Brain microvascular endothelial cell (primary cell): ENCODE measurements around the gene ARSJ.
"Not testable (repeated sequence)": the region's sequence is repeated elsewhere in the genome, so short reads cannot be mapped to it uniquely, and the experiment has no call there.

Experiments
- DNase-seq: peaks from one replicate; pipeline ENCODE4 v3.0.0-alpha.2; 2020
- H3K27ac ChIP-seq: fragments of 250-450 bp; sonication (Bioruptor Pico); 2 replicates; pipeline ENCODE4 v1.5.1; 2020; ENCODE audit warnings: mild to moderate bottlenecking, moderate library complexity
- H3K27me3 ChIP-seq: fragments of 250-450 bp; sonication (Bioruptor Pico); replicated peaks from 2 replicates; pipeline ENCODE4 v1.5.1; 2020; ENCODE audit warnings: mild to moderate bottlenecking
- H3K36me3 ChIP-seq: fragments of 250-450 bp; sonication (Bioruptor Pico); replicated peaks from 2 replicates; pipeline ENCODE4 v1.5.1; 2020; ENCODE audit warnings: mild to moderate bottlenecking
- H3K4me3 ChIP-seq: 2 replicates; pipeline ENCODE4 v1.5.1; 2011; ENCODE audit warnings: low read depth, mild to moderate bottlenecking, control low read depth, low read length, moderate library complexity
- CTCF ChIP-seq: IDR thresholded peaks from 2 replicates; pipeline ENCODE4 v1.5.1; 2011; ENCODE audit warnings: low read depth, mild to moderate bottlenecking, moderate library complexity, low read length, control low read depth, inconsistent platforms; ENCODE audit errors: missing control alignments
- in situ Hi-C: cut with HindIII; loops from 2 replicates; pipeline ENCODE4 v1.10.0; 2017; ENCODE audit warnings: low sequenced_read_pairs, low pct_ligation_motif_present

The ARSJ gene

GRCh38 chr4:113943863-113944262 lies 35.6 kb downstream of the ARSJ start:
- DNase-seq = no peak
- H3K27ac ChIP-seq = no peak overlapping the region
- H3K4me3 ChIP-seq = no peak overlapping the region
- H3K27me3 ChIP-seq = no peaks in the 10 kb centered on the region
- no peak for TF ChIP-seq CTCF
- peaks cover 6% of the 10 kb centered on the region for H3K36me3 ChIP-seq
- in situ Hi-C loops = no loop called here

DNA sequence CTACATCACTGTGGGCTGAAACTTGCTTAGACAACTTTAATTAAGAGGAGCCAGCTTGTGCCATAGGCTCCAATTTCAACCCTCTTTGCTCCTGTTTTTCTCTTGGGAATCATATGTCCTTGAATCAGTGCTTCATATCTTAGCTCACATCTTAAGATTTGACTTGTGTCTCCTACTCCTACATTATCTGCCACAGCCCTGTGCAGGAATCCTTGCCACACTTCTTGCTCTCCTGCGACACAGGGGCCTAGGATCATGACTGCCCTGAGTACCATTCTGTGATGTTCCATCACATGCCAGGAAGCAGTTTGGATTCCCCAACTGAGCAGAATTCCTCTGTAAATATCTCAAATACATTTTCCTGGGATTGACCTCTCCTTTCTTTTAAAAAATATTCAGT lies 36.4 kb downstream of the ARSJ start:
- DNase-seq = no peak
- TF ChIP-seq CTCF = no peak
- Histone ChIP-seq H3K36me3 (peaks cover 6% of the 10 kb centered on the region), H3K4me3 (no peak overlapping the region), H3K27me3 (no peaks in the 10 kb centered on the region), H3K27ac (no peak overlapping the region)
- in situ Hi-C loops = no loop called here

GRCh38 chr4:113941836-113942235 lies 37.6 kb downstream of the ARSJ start:
- H3K4me3 ChIP-seq = no peak overlapping the region
- no peak overlapping the region for H3K27ac ChIP-seq
- TF ChIP-seq CTCF = no peak
- H3K36me3 ChIP-seq = peaks cover 6% of the 10 kb centered on the region
- in situ Hi-C loops = no loop called here
- DNase-seq = no peak
- no peaks in the 10 kb centered on the region for H3K27me3 ChIP-seq

DNA sequence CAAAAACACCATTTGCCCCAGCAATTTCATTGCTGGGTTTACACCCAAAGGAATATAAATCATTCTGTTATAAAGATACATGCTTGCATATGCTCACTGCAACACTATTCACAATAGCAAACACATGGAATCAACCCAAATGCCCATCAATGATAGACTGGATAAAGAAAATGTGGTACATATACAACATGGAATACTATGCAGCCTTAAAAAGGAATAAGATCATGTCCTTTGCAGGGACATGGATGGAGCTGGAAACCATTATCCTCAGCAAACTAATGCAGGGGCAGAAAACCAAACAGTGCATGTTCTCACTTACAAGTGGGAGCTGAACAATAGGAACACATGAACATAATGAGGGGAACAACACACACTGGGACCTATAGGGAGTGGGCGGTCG lies 39.3 kb downstream of the ARSJ start:
- H3K27ac ChIP-seq, H3K27me3 ChIP-seq, H3K36me3 ChIP-seq, DNase-seq, in situ Hi-C loops, H3K4me3 ChIP-seq: not testable (repeated sequence)

- Histone ChIP-seq H3K4me3 (no peak overlapping the region), H3K27ac (no peak overlapping the region), H3K36me3 (peaks cover 4% of the 10 kb centered on the region), H3K27me3 (no peaks in the 10 kb centered on the region)
- TF ChIP-seq CTCF = no peak
- no peak for DNase-seq
- in situ Hi-C loops = no loop called here
These were observed 44.3 kb downstream of the ARSJ start for GRCh38 chr4:113935190-113935589.

DNA sequence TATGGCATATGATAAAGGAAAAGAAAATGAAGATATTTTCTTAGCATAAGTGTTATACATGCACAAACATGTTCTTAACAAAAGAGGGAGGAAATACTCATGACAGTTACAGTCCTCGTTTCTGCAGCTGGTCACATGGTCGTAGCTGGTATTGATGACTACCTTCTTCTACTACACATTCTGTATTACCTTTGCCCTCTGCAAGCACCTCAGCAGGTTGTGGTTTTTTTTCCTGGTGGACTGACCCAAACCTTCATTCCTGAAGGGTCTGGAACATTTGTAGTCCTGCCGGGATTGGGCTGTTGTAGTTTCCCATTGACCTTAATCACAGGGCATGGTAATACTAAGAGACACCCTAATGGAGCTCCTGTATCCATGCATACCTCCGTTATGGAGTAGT lies 54.7 kb downstream of the ARSJ start:
- in situ Hi-C loops, H3K27ac ChIP-seq, DNase-seq, H3K27me3 ChIP-seq, H3K4me3 ChIP-seq, H3K36me3 ChIP-seq: not testable (repeated sequence)

DNA sequence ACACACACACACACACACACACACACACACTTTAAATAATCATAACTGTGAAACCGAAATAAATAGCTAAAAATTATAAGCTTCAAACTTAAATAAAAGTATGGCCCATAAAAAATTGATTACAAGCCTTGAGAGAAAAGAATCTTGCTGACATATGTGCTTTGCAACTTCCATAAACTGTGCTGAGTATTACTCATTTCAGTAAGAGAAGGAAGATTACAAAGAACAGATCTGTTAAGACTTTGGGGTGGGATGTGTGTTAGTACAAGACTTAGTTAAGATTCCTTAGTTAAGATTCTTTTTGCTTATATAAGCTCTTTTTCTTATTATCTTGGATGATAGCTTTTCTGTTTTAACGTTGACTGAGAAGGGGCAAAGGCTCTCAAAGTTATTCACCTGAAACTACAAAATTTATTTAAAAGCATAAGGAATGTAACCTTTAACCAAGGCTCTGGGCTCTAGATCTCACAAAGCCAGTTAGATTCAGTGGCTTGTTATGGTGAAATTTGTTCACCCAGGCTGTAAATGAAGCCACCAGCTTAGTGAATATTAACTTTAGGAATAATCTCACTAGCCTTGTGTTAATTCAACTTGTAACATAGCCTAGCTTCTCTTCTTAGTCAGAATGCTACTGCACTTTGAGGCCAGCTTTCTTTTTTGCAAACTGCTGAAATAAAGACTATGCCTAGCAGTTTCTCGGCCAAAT lies 58.2 kb downstream of the ARSJ start:
- Histone ChIP-seq H3K36me3 (no peaks in the 10 kb centered on the region), H3K4me3 (no peak overlapping the region), H3K27me3 (no peaks in the 10 kb centered on the region), H3K27ac (no peak overlapping the region)
- TF ChIP-seq CTCF = no peak
- in situ Hi-C loops = no loop called here
- DNase-seq = no peak
